Skeletal muscle tissue (tissue), 5 donors: ENCODE results near the gene TOMM20. TPM values are rescaled to one million over a fixed set of nuclear protein-coding genes. Genes with fewer than 3 reads are reported as not detected.

Source experiments
- H3K27ac ChIP-seq: one replicate; pipeline ENCODE4 v1.7.0; 2013; ENCODE audit warnings: mild to moderate bottlenecking, low read depth, low read length, inconsistent platforms
- H3K27me3 ChIP-seq, 3 donors: one replicate each; pipeline ENCODE4 v1.7.0; 2013; ENCODE audit warnings: low read length in 3 of 3; ENCODE audit not compliant: control insufficient read depth in 3 of 3, insufficient read depth in 3 of 3
- H3K36me3 ChIP-seq, 3 donors: one replicate each; pipeline ENCODE4 v1.7.0; 2013; ENCODE audit warnings: low read length in 3 of 3; ENCODE audit not compliant: control insufficient read depth in 3 of 3, insufficient read depth in 3 of 3
- H3K4me1 ChIP-seq, 3 donors: one replicate each; pipeline ENCODE4 v1.7.0; 2013; ENCODE audit warnings: low read length in 3 of 3, mild to moderate bottlenecking in 3 of 3; ENCODE audit not compliant: control insufficient read depth in 3 of 3, insufficient read depth in 3 of 3
- H3K4me3 ChIP-seq, 3 donors: one replicate each; pipeline ENCODE4 v1.7.0; 2013; ENCODE audit warnings: low read length in 3 of 3
- H3K9ac ChIP-seq, 3 donors: one replicate each; pipeline ENCODE4 v1.7.0; 2013; ENCODE audit warnings: low read length in 3 of 3, mild to moderate bottlenecking in 3 of 3, moderate library complexity in 2 of 3, low read depth in 1 of 3
- H3K9me3 ChIP-seq, 3 donors: one replicate each; pipeline ENCODE4 v1.7.0; 2013; ENCODE audit warnings: low read length in 3 of 3; ENCODE audit not compliant: control insufficient read depth in 3 of 3
- small RNA-seq: library from RNA; depleted of rRNA; stranded (forward); fragments of <200 nt; gene quantifications from one replicate; pipeline ENCODE3, GENCODE V24; 2014
- total RNA-seq: library from RNA; depleted of rRNA; stranded (reverse); fragments of >200 nt; gene quantifications from one replicate; pipeline ENCODE4 v1.2.3, GENCODE V29; 2014
- donor health status: Osteomylitis.

The TOMM20 gene
- total RNA-seq, 1 donor from 2014 or later: 67.8 TPM

GRCh38 chr1:235069577-235070563 is 58.8 kb downstream of the TOMM20 start:
- peak overlapping the region; percentile 79 for H3K27ac ChIP-seq
- H3K36me3 ChIP-seq: no peaks in the 10 kb centered on the region
- H3K4me3 ChIP-seq: peak overlapping the region in 1 of 3 donors; percentile 1
- peaks cover 49 to 58% (median 58%) of the 10 kb centered on the region in 3 donors for H3K4me1 ChIP-seq
- no peaks in the 10 kb centered on the region for H3K27me3 ChIP-seq
- peak overlapping the region; percentile 14 to 68 (median 32) for H3K9ac ChIP-seq
- no peaks in the 10 kb centered on the region for H3K9me3 ChIP-seq

GRCh38 chr1:235069176-235069575 is 59.5 kb downstream of the TOMM20 start:
- H3K36me3 ChIP-seq: no peaks in the 10 kb centered on the region
- H3K9me3 ChIP-seq: no peaks in the 10 kb centered on the region
- H3K4me1 ChIP-seq: peaks cover 42 to 51% (median 51%) of the 10 kb centered on the region in 3 donors
- no peak overlapping the region for H3K4me3 ChIP-seq
- H3K27me3 ChIP-seq: no peaks in the 10 kb centered on the region
- peak overlapping the region in 2 of 3 donors; percentile 14 to 32 for H3K9ac ChIP-seq
- peak overlapping the region; percentile 79 for H3K27ac ChIP-seq

GRCh38 chr1:235068158-235069121 is 60.2 kb downstream of the TOMM20 start:
- Histone ChIP-seq H3K27me3 (no peaks in the 10 kb centered on the region), H3K4me3 (no peak overlapping the region), H3K9ac (peak overlapping the region in 2 of 3 donors; percentile 28 to 51), H3K27ac (peak overlapping the region; percentile 81), H3K4me1 (peaks cover 35 to 45% (median 44%) of the 10 kb centered on the region in 3 donors), H3K9me3 (no peaks in the 10 kb centered on the region), H3K36me3 (no peaks in the 10 kb centered on the region)

GRCh38 chr1:235067396-235068157 is 61.1 kb downstream of the TOMM20 start:
- H3K4me1 ChIP-seq: peaks cover 37 to 48% (median 45%) of the 10 kb centered on the region in 3 donors
- no peaks in the 10 kb centered on the region for H3K9me3 ChIP-seq
- no peaks in the 10 kb centered on the region for H3K27me3 ChIP-seq
- H3K4me3 ChIP-seq: no peak overlapping the region
- peak overlapping the region; percentile 81 for H3K27ac ChIP-seq
- H3K9ac ChIP-seq: peak overlapping the region in 2 of 3 donors; percentile 28 to 33
- H3K36me3 ChIP-seq: no peaks in the 10 kb centered on the region

GRCh38 chr1:235063068-235063765 is 65.4 kb downstream of the TOMM20 start:
- H3K9me3 ChIP-seq: no peaks in the 10 kb centered on the region
- no peak overlapping the region for H3K4me3 ChIP-seq
- H3K36me3 ChIP-seq: no peaks in the 10 kb centered on the region
- no peaks in the 10 kb centered on the region for H3K27me3 ChIP-seq
- peaks cover 29 to 35% (median 34%) of the 10 kb centered on the region in 3 donors for H3K4me1 ChIP-seq
- H3K27ac ChIP-seq: no peak overlapping the region
- H3K9ac ChIP-seq: peak overlapping the region in 1 of 3 donors; percentile 35

GRCh38 chr1:235060607-235061470 is 67.8 kb downstream of the TOMM20 start:
- Histone ChIP-seq H3K4me3 (no peak overlapping the region), H3K9ac (peak overlapping the region in 1 of 3 donors; percentile 19), H3K36me3 (no peaks in the 10 kb centered on the region), H3K27me3 (no peaks in the 10 kb centered on the region), H3K9me3 (no peaks in the 10 kb centered on the region), H3K27ac (no peak overlapping the region), H3K4me1 (peaks cover 18 to 24% (median 23%) of the 10 kb centered on the region in 3 donors)

Small RNAs within 50 kb of the gene (small RNA-seq; reads per million reads assigned to genes)
- gene AL732292.1: not detected
- gene SNORA14B: 5.4 reads per million, percentile 90 among the genes with 10 or more reads in this experiment

Other genes starting within 250 kb of the TOMM20 start
- gene RBM34, start 32.4 kb upstream of the TOMM20 start, total RNA-seq: 24.5 TPM
- gene ARID4B, start 199.3 kb upstream of the TOMM20 start, total RNA-seq: 23.0 TPM
- 15.1 TPM for gene GGPS1, start 199.7 kb upstream of the TOMM20 start, total RNA-seq
- gene TBCE, start 238.6 kb upstream of the TOMM20 start, total RNA-seq: 32.9 TPM